Trophoblast cell (in vitro differentiated cells and primary cell): ENCODE results near the gene MGMT.
A peak's percentile ranks its signal among the peaks of the same experiment; 100 is the strongest.

Source experiments
- DNase-seq, 2 donors: peaks; one replicate each; pipeline ENCODE4 v3.0.0-alpha.2; 2016
- H2AFZ ChIP-seq: 2 replicates; pipeline ENCODE4 v1.6.1; 2013; ENCODE audit warnings: low read length, moderate library complexity, mild to moderate bottlenecking; ENCODE audit not compliant: insufficient read depth, poor library complexity
- H2AK5ac ChIP-seq: 2 replicates; pipeline ENCODE4 v1.6.1; 2013; ENCODE audit warnings: mild to moderate bottlenecking, low read length
- H2BK120ac ChIP-seq: 2 replicates; pipeline ENCODE4 v1.6.1; 2013; ENCODE audit warnings: low read length, mild to moderate bottlenecking, moderate library complexity; ENCODE audit not compliant: insufficient read depth, poor library complexity
- H2BK12ac ChIP-seq: 2 replicates; pipeline ENCODE4 v1.6.1; 2013; ENCODE audit warnings: mild to moderate bottlenecking, low read length, moderate library complexity
- H2BK5ac ChIP-seq: 2 replicates; pipeline ENCODE4 v1.6.1; 2013; ENCODE audit warnings: low read length, low read depth, moderate library complexity, mild to moderate bottlenecking; ENCODE audit not compliant: poor library complexity
- H3K14ac ChIP-seq: 2 replicates; pipeline ENCODE4 v1.6.1; 2013; ENCODE audit warnings: mild to moderate bottlenecking, low read length
- H3K18ac ChIP-seq: 2 replicates; pipeline ENCODE4 v1.6.1; 2013; ENCODE audit warnings: mild to moderate bottlenecking, low read length
- H3K23ac ChIP-seq: 2 replicates; pipeline ENCODE4 v1.6.1; 2013; ENCODE audit warnings: low read length
- H3K27ac ChIP-seq: 2 replicates; pipeline ENCODE4 v1.5.1; 2013; ENCODE audit warnings: low read depth, mild to moderate bottlenecking, inconsistent platforms, low read length, moderate library complexity
- H3K27me3 ChIP-seq: 2 replicates; pipeline ENCODE4 v1.6.1; 2013; ENCODE audit warnings: inconsistent platforms, mild to moderate bottlenecking, low read length, moderate library complexity; ENCODE audit not compliant: insufficient read depth
- H3K36me3 ChIP-seq, 2 experiments: 1 replicate in 1 of 2; 2 replicates in 1 of 2; pipeline ENCODE4 v1.6.1; 2013; ENCODE audit warnings: low read length in 2 of 2, mild to moderate bottlenecking in 2 of 2, moderate library complexity in 1 of 2; ENCODE audit not compliant: insufficient read depth in 2 of 2, control insufficient read depth in 1 of 2
- H3K4ac ChIP-seq: 2 replicates; pipeline ENCODE4 v1.6.1; 2013; ENCODE audit warnings: low read depth, mild to moderate bottlenecking, low read length, moderate library complexity
- H3K4me1 ChIP-seq, 2 experiments: 1 replicate in 1 of 2; 2 replicates in 1 of 2; pipeline ENCODE4 v1.6.1; 2013; ENCODE audit warnings: low read length in 2 of 2, mild to moderate bottlenecking in 2 of 2, moderate library complexity in 1 of 2; ENCODE audit not compliant: insufficient read depth in 2 of 2, control insufficient read depth in 1 of 2
- H3K4me2 ChIP-seq: 2 replicates; pipeline ENCODE4 v1.6.1; 2013; ENCODE audit warnings: inconsistent platforms, mild to moderate bottlenecking, low read length, moderate library complexity
- H3K4me3 ChIP-seq: 2 replicates; pipeline ENCODE4 v1.5.1; 2013; ENCODE audit warnings: mild to moderate bottlenecking, low read depth, low read length, inconsistent platforms
- H3K79me1 ChIP-seq: one replicate; pipeline ENCODE4 v1.6.1; 2013; ENCODE audit warnings: low read length
- H3K79me2 ChIP-seq: 2 replicates; pipeline ENCODE4 v1.6.1; 2013; ENCODE audit warnings: low read length, mild to moderate bottlenecking; ENCODE audit not compliant: control insufficient read depth, insufficient read depth, poor library complexity
- H3K9ac ChIP-seq: 2 replicates; pipeline ENCODE4 v1.6.1; 2013; ENCODE audit warnings: mild to moderate bottlenecking, low read length
- H3K9me3 ChIP-seq: 2 replicates; pipeline ENCODE4 v1.6.1; 2013; ENCODE audit warnings: low read depth, mild to moderate bottlenecking, control low read depth, inconsistent platforms, low read length; ENCODE audit not compliant: insufficient read depth
- H4K12ac ChIP-seq: 2 replicates; pipeline ENCODE4 v1.6.1; 2013; ENCODE audit warnings: low read depth, mild to moderate bottlenecking, low read length, moderate library complexity
- H4K8ac ChIP-seq: 2 replicates; pipeline ENCODE4 v1.6.1; 2013; ENCODE audit warnings: low read depth, mild to moderate bottlenecking, low read length, moderate library complexity
- H4K91ac ChIP-seq: one replicate; pipeline ENCODE4 v1.6.1; 2013; ENCODE audit warnings: low read depth, mild to moderate bottlenecking, low read length, moderate library complexity
- WGBS: extraction: QIAGEN DNeasy Blood & Tissue Kit; methylation state at CpG from one replicate; pipeline ENCODE4 v1.1.7; 2013; ENCODE audit warnings: missing lambda C conversion rate; ENCODE audit not compliant: insufficient read length, insufficient coverage; ENCODE audit errors: extremely low coverage; 5-methylcytosine and 5-hydroxymethylcytosine counted together

Gene MGMT

GRCh38 chr10:129441372-129442009 lies 25.6 kb upstream of the MGMT start:
- Histone ChIP-seq H3K27me3 (no peaks in the 10 kb centered on the region), H3K4me3 (no peak overlapping the region), H3K9ac (no peak overlapping the region), H2BK12ac (no peak overlapping the region), H4K91ac (no peak overlapping the region), H4K12ac (no peak overlapping the region), H3K9me3 (peaks cover under 1% of the 10 kb centered on the region), H3K36me3 (no peaks in the 10 kb centered on the region), H2AFZ (no peak overlapping the region), H4K8ac (no peak overlapping the region), H3K18ac (no peak overlapping the region), H2BK120ac (no peak overlapping the region), H2AK5ac (no peak overlapping the region), H3K27ac (no peak overlapping the region), H3K23ac (no peak overlapping the region), H2BK5ac (no peak overlapping the region), H3K79me1 (no peaks in the 10 kb centered on the region), H3K4me1 (no peaks in the 10 kb centered on the region), H3K79me2 (no peaks in the 10 kb centered on the region), H3K4ac (no peak overlapping the region), H3K14ac (no peak overlapping the region), H3K4me2 (no peak overlapping the region)
- WGBS: no CpG with 5 or more reads among the region's 9 CpGs
- no peak for DNase-seq

DNA sequence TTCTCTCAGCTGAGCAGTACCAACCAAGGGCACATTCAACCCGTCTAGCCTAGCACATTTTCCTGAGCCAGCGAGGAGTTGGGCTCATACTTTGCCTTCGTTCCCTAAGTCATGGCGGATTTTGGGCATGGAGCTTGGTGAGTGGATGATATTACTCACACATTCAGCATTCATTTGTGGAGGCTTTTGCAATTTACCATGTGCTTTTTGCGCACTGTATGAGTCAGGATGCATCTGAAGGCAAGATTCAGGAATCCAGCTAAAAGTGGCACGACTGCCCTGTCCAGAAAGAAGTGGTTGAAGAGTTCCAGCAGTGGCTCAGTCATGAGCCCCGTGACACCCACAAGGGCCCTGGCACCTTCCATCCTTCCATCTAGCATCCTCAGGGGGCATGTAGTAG lies 24.2 kb upstream of the MGMT start:
- H3K79me1 ChIP-seq: no peaks in the 10 kb centered on the region
- H3K4me3 ChIP-seq: peak overlapping the region; percentile 29
- WGBS: no CpG with 5 or more reads among the region's 7 CpGs
- H2AFZ ChIP-seq: no peak overlapping the region
- no peak overlapping the region for H3K27ac ChIP-seq
- no peak overlapping the region for H3K23ac ChIP-seq
- H4K12ac ChIP-seq: no peak overlapping the region
- H2AK5ac ChIP-seq: no peak overlapping the region
- no peak overlapping the region for H3K4me2 ChIP-seq
- no peak overlapping the region for H3K9ac ChIP-seq
- H3K9me3 ChIP-seq: no peaks in the 10 kb centered on the region
- H3K79me2 ChIP-seq: no peaks in the 10 kb centered on the region
- H3K18ac ChIP-seq: no peak overlapping the region
- no peak overlapping the region for H4K91ac ChIP-seq
- no peaks in the 10 kb centered on the region for H3K4me1 ChIP-seq
- DNase-seq: peak; percentile 37 to 73
- H2BK12ac ChIP-seq: no peak overlapping the region
- no peak overlapping the region for H3K4ac ChIP-seq
- H3K27me3 ChIP-seq: no peaks in the 10 kb centered on the region
- H4K8ac ChIP-seq: no peak overlapping the region
- H3K14ac ChIP-seq: no peak overlapping the region
- H2BK120ac ChIP-seq: no peak overlapping the region
- H2BK5ac ChIP-seq: no peak overlapping the region
- H3K36me3 ChIP-seq: no peaks in the 10 kb centered on the region

DNA sequence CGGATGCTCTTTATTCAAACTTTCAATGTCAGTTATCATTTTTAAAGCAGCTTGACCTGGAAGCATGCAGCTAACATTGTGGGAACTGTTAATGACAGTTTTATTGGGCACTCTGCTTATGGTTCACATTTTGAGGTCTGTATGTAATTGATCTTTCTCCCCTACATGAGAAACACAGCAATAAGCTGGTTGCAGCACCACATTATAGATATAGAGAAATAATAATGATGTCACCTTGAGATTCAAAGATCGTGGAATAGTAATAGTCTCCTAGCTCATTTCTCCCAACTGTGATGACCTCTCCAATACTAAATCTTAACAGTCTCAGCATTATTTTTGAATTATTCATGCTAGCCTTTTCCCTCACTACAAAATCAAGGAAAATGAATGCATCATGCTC lies 22.7 kb upstream of the MGMT start:
- no peaks in the 10 kb centered on the region for H3K36me3 ChIP-seq
- H2BK120ac ChIP-seq: no peak overlapping the region
- H3K27me3 ChIP-seq: no peaks in the 10 kb centered on the region
- H3K18ac ChIP-seq: no peak overlapping the region
- H3K4me3 ChIP-seq: no peak overlapping the region
- H4K91ac ChIP-seq: no peak overlapping the region
- no peak overlapping the region for H3K4ac ChIP-seq
- H3K27ac ChIP-seq: no peak overlapping the region
- WGBS: no CpG with 5 or more reads among the region's 2 CpGs
- no peak overlapping the region for H2BK12ac ChIP-seq
- no peak for DNase-seq
- H3K79me2 ChIP-seq: no peaks in the 10 kb centered on the region
- peaks cover 0 to 3% of the 10 kb centered on the region in 2 experiments for H3K4me1 ChIP-seq
- H4K8ac ChIP-seq: no peak overlapping the region
- H3K9me3 ChIP-seq: no peaks in the 10 kb centered on the region
- no peak overlapping the region for H3K14ac ChIP-seq
- H2BK5ac ChIP-seq: no peak overlapping the region
- no peak overlapping the region for H3K23ac ChIP-seq
- H4K12ac ChIP-seq: no peak overlapping the region
- H3K9ac ChIP-seq: no peak overlapping the region
- no peaks in the 10 kb centered on the region for H3K79me1 ChIP-seq
- no peak overlapping the region for H2AK5ac ChIP-seq
- no peak overlapping the region for H3K4me2 ChIP-seq
- H2AFZ ChIP-seq: no peak overlapping the region

- Histone ChIP-seq H3K27ac (no peak overlapping the region), H3K4me2 (no peak overlapping the region), H3K4me1 (peaks cover 0 to 3% of the 10 kb centered on the region in 2 experiments), H3K27me3 (no peaks in the 10 kb centered on the region), H3K79me1 (no peaks in the 10 kb centered on the region), H2BK5ac (no peak overlapping the region), H2AK5ac (no peak overlapping the region), H3K9ac (no peak overlapping the region), H4K12ac (no peak overlapping the region), H4K91ac (no peak overlapping the region), H3K23ac (no peak overlapping the region), H2BK12ac (no peak overlapping the region), H3K14ac (no peak overlapping the region), H3K4ac (no peak overlapping the region), H3K36me3 (no peaks in the 10 kb centered on the region), H3K79me2 (no peaks in the 10 kb centered on the region), H2AFZ (no peak overlapping the region), H4K8ac (no peak overlapping the region), H2BK120ac (no peak overlapping the region), H3K9me3 (peaks cover 2% of the 10 kb centered on the region), H3K4me3 (no peak overlapping the region), H3K18ac (no peak overlapping the region)
- WGBS: no CpG with 5 or more reads among the region's 13 CpGs
- DNase-seq: peak in 1 of 2 donors; percentile 59
Measured at GRCh38 chr10:129445436-129446182, 21.4 kb upstream of the MGMT start.
